ENCODE data around the gene SLX4IP.

SLX4IP gene

DNA sequence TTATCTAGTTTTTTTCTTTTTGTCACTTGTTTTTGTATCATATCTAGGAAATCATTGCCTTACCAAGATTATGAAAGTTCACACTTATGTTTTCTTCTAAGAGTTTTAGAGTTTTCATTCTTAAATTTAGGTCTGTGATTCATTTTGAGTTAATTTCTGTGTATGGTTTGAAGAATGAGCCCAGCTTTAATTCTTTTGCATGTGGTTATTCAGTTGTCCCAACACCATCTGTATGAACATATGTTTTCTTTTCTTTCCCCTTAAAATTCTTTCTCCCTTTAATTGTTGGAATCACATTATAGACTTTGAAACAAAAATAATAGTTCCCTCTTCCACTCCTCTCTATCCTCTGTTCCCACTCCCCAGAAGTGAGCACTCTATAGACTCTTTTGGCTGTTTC is 85.4 kb downstream of the SLX4IP start:
- H3K36me3 ChIP-seq (ENCODE audit: insufficient read depth, low read length) = no peaks in the 10 kb centered on the region
- no peaks in the 10 kb centered on the region for H3K9me3 ChIP-seq (ENCODE audit: control insufficient read depth, insufficient read depth, low read length)
- H3K4me1 ChIP-seq (ENCODE audit: insufficient read depth, low read length) = peaks cover 35% of the 10 kb centered on the region
- H3K9ac ChIP-seq (ENCODE audit: low read depth, low read length) = no peak overlapping the region

DNA sequence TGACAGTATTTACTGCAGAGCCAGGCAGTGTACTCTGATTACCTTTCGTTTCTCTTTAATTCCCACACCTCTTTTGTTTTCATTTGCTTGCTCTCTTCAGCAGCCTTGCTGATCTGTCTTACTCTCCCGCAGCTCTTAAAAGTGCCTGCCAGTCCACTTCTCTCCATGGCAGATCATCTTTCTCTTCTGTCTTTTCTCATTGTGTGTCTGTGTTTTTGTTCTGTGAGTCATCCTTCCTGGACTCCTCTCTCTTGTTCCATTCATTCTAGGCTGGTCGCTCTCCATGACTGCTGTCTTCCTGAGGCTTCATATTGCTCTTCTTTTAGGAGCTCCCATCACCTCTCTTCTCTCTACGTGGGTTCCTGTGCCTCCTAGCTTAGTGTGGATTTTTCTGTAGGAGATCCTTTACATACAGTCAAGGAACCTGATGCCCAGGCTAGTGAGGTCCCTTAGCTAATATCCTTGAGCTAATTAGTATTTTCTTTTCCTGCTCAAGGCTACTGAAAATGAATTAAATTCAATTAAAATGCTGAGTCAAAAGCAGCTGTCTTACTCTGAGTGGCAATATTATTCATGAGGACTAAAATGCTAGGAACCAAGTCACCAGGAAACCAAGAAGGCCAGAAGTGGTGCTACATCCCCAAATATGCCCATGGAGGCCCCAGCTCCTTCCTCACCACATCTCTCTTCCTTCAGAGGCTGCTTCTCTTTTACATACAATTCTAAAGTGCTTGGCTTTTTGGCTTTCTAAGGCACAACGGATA is 86.1 kb downstream of the SLX4IP start:
- Histone ChIP-seq H3K36me3 (ENCODE audit: insufficient read depth, low read length) (no peaks in the 10 kb centered on the region), H3K9me3 (ENCODE audit: control insufficient read depth, insufficient read depth, low read length) (no peaks in the 10 kb centered on the region), H3K9ac (ENCODE audit: low read depth, low read length) (no peak overlapping the region), H3K4me1 (ENCODE audit: insufficient read depth, low read length) (peaks cover 38% of the 10 kb centered on the region)

DNA sequence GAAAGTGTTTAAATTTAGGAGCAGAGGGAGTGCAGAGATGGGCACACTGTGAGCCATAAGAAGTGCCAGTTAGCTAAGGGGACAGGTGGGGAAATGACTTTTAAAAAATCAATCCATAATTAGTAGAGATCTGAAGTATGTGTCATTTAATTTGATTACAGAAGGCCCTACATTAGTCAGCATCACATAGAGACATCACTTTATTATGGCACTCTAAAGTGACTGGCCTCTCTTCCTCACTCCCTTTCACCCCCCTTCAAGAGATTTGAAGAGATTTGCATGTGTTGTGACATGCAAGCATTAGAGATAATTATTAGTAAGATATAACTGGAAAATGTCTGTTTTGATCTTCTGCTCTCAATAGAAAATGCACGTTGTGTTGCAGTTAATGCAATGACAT is 86.7 kb downstream of the SLX4IP start:
- no peaks in the 10 kb centered on the region for H3K9me3 ChIP-seq (ENCODE audit: control insufficient read depth, insufficient read depth, low read length)
- H3K9ac ChIP-seq (ENCODE audit: low read depth, low read length) = no peak overlapping the region
- no peaks in the 10 kb centered on the region for H3K36me3 ChIP-seq (ENCODE audit: insufficient read depth, low read length)
- H3K4me1 ChIP-seq (ENCODE audit: insufficient read depth, low read length) = peaks cover 38% of the 10 kb centered on the region

DNA sequence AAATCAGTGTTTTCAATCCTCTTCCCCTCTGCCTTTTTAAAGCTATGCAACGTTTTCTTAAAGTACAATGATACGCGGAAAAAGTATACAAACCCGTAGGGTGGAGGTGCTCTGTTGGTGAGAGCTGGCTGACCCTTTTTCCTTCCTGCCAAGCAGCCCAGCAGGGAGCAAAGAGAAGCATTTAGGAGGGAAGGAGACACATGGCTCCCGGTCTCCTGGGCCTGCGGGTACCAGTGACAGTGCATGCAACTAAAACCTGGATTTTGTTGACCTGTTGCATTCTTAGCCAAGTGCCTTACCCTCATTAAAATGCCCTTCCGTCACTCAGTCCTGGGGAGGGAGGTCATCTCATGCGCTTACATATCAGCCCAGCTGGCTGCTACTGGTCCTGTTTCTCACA is 87.2 kb downstream of the SLX4IP start:
- Histone ChIP-seq H3K9ac (ENCODE audit: low read depth, low read length) (no peak overlapping the region), H3K36me3 (ENCODE audit: insufficient read depth, low read length) (no peaks in the 10 kb centered on the region), H3K9me3 (ENCODE audit: control insufficient read depth, insufficient read depth, low read length) (no peaks in the 10 kb centered on the region), H3K4me1 (ENCODE audit: insufficient read depth, low read length) (peaks cover 38% of the 10 kb centered on the region)

DNA sequence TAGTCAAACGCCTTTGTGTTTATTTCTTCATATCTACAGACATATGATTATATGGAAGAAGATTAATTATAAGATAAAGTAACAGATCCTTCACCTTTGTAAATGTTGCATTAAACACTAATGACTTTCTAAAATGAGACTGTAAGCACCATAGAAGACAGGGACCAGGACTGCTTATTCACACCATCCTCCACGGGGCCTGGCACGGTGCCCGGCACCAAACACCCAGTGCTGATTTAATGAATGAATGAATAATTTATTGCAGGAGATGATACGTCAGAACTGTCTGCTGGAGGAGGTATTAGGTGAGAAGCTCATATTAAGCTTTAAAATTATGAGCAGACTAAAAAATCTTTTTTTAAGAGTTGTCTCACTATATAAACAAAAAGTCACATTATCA is 88.3 kb downstream of the SLX4IP start:
- H3K36me3 ChIP-seq (ENCODE audit: insufficient read depth, low read length) = no peaks in the 10 kb centered on the region
- no peak overlapping the region for H3K9ac ChIP-seq (ENCODE audit: low read depth, low read length)
- peaks cover 38% of the 10 kb centered on the region for H3K4me1 ChIP-seq (ENCODE audit: insufficient read depth, low read length)
- no peaks in the 10 kb centered on the region for H3K9me3 ChIP-seq (ENCODE audit: control insufficient read depth, insufficient read depth, low read length)

DNA sequence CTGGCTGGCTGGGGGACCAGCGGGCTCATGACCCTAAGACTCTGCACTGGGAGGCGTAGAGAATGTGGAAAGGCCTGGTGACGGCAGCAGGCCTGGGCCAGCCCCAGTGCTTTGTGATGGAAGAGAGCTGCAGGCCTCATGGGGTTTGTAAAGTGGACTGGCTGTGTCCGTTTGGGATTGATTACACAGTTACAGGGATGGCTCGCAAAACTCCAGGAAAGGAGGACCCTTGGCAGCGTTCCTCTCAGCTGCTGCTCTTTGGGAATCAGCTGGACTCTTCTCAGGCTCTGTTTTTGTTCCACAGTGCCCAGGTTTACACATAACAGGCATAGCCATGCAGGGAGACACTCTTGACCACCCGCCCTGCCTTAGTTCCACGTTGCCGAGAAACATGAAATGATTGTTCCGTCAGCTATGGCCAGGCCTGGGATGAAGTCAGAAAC is 89.0 kb downstream of the SLX4IP start:
- Histone ChIP-seq H3K9me3 (ENCODE audit: control insufficient read depth, insufficient read depth, low read length) (no peaks in the 10 kb centered on the region), H3K4me1 (ENCODE audit: insufficient read depth, low read length) (peaks cover 38% of the 10 kb centered on the region), H3K36me3 (ENCODE audit: insufficient read depth, low read length) (no peaks in the 10 kb centered on the region), H3K9ac (ENCODE audit: low read depth, low read length) (no peak overlapping the region)

DNA sequence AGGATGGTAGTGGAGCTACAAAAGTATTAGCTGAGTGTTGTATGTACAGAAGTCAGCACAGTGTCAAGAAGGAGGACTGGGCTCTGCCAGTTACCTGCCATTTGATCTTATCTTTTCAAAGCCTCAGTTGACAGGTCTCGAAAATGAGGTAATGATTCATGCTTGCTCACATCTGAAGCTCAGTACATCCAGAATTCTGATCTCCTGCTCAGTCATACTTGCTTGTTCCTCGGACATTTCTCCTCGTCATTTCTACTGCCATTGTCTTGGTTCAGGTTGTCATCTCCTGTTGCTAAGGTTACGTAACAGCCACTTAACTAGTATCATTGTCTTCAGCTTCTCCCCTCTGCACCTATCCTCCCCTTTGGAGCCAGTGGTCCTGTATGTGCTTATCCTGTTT is 89.5 kb downstream of the SLX4IP start:
- Histone ChIP-seq H3K36me3 (ENCODE audit: insufficient read depth, low read length) (no peaks in the 10 kb centered on the region), H3K9me3 (ENCODE audit: control insufficient read depth, insufficient read depth, low read length) (no peaks in the 10 kb centered on the region), H3K4me1 (ENCODE audit: insufficient read depth, low read length) (peaks cover 38% of the 10 kb centered on the region), H3K9ac (ENCODE audit: low read depth, low read length) (no peak overlapping the region)

DNA sequence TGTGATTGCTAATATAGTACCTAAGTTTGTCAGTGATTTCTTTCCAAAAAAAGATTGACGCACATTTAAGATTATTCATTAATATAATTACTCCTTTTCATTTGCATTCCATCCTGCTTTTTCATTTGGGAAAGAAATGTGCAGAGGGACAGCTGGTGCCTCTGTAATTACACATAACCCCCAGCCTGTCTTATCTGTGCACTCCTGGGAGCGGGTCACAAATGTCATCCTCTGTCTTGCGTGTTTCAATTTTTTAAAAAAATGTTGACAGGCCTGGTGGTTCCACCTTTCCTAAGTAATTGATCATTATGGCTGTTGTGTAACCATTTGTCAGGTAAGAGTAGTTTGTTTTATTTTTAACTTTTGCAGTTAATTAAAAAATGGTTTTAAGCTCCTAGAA is 92.7 kb downstream of the SLX4IP start:
- no peaks in the 10 kb centered on the region for H3K9me3 ChIP-seq (ENCODE audit: control insufficient read depth, insufficient read depth, low read length)
- H3K9ac ChIP-seq (ENCODE audit: low read depth, low read length) = no peak overlapping the region
- peaks cover 19% of the 10 kb centered on the region for H3K4me1 ChIP-seq (ENCODE audit: insufficient read depth, low read length)

DNA sequence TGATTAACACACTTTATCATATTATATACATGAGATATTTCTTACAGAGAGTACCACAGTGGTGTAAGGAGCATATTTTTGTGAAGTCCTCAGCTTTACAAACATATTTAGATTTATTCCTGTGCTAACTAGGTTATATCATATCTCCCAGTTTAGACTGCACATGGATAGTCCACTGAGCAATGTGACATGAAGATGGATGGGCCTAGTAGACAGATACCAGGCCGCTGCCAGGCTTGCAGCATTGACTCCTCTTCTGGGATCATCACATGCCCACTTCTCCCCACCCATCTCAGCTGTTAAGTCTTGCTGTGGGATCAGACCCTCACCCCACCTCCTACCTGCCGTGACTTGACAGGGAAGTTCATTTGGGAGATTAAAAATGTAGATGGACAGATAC is 95.8 kb downstream of the SLX4IP start:
- Histone ChIP-seq H3K9me3 (ENCODE audit: control insufficient read depth, insufficient read depth, low read length) (no peaks in the 10 kb centered on the region), H3K36me3 (ENCODE audit: insufficient read depth, low read length) (no peaks in the 10 kb centered on the region), H3K9ac (ENCODE audit: low read depth, low read length) (no peak overlapping the region), H3K4me1 (ENCODE audit: insufficient read depth, low read length) (no peaks in the 10 kb centered on the region)

More for the DNA sequence above, 92.7 kb downstream of the SLX4IP start:
- H3K36me3 ChIP-seq (ENCODE audit: insufficient read depth, low read length) = no peaks in the 10 kb centered on the region

DNA sequence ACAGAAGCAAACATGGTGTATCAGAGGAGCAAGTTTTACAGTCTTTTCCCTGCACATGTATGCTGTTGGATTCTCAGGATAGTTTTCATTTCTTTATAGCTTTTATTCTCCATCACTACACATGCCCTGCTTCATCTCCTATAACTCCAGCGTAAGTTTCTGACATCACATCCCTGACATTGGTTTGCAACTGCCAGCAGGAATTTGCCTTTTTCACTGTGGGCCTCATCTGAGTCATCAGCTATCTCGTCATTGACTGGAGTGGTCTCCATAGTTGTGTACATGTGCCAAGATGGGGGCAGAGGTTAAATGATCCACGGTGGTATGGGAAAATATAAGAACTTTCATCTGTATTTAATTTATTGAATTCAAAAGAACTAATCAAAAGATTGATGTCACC is 96.7 kb downstream of the SLX4IP start:
- no peak overlapping the region for H3K9ac ChIP-seq (ENCODE audit: low read depth, low read length)

DNA sequence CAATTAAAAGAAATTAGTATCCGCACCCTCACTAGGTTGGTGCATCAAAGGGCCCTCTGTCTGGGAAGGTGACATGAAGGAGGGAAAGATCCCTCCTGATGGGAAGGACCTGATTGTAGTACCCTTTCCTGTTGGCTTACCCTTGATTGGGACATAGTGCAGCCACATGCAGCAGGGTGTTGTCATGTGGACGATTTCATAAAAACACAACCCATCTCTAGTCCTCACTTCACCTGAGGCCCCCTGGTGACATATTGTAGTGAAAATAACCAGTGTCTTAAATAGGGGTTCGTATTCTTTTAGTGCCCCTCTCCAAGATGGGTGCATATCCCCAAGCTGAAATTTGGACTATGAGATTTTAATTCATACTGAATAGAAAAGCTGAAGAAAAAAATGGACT is 97.3 kb downstream of the SLX4IP start:
- Histone ChIP-seq H3K36me3 (ENCODE audit: insufficient read depth, low read length) (no peaks in the 10 kb centered on the region), H3K9ac (ENCODE audit: low read depth, low read length) (no peak overlapping the region), H3K9me3 (ENCODE audit: control insufficient read depth, insufficient read depth, low read length) (no peaks in the 10 kb centered on the region), H3K4me1 (ENCODE audit: insufficient read depth, low read length) (no peaks in the 10 kb centered on the region)

More for the DNA sequence above, 96.7 kb downstream of the SLX4IP start:
- Histone ChIP-seq H3K36me3 (ENCODE audit: insufficient read depth, low read length) (no peaks in the 10 kb centered on the region), H3K9me3 (ENCODE audit: control insufficient read depth, insufficient read depth, low read length) (no peaks in the 10 kb centered on the region), H3K4me1 (ENCODE audit: insufficient read depth, low read length) (no peaks in the 10 kb centered on the region)

DNA sequence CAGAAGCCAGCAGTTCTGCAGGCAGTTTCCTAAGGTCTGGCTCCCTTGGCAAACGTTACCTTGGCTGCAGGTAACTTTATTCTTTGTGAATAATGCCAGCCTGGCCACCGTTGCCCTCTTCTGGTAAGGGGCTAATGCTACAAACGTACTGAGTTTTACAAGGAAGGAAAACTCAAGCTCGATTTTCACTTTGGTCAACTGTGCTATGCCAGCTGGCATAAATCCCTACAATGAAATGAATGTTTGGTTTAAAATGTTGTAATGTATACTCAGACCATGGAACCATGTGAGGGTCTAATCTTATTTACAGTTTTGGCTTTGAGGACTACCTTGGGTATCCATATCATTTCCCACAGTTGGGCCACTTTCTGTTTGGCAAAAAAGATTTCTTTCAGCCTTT is 101.4 kb downstream of the SLX4IP start:
- Histone ChIP-seq H3K36me3 (ENCODE audit: insufficient read depth, low read length) (no peaks in the 10 kb centered on the region), H3K4me1 (ENCODE audit: insufficient read depth, low read length) (peaks cover 12% of the 10 kb centered on the region), H3K9ac (ENCODE audit: low read depth, low read length) (no peak overlapping the region), H3K9me3 (ENCODE audit: control insufficient read depth, insufficient read depth, low read length) (no peaks in the 10 kb centered on the region)

DNA sequence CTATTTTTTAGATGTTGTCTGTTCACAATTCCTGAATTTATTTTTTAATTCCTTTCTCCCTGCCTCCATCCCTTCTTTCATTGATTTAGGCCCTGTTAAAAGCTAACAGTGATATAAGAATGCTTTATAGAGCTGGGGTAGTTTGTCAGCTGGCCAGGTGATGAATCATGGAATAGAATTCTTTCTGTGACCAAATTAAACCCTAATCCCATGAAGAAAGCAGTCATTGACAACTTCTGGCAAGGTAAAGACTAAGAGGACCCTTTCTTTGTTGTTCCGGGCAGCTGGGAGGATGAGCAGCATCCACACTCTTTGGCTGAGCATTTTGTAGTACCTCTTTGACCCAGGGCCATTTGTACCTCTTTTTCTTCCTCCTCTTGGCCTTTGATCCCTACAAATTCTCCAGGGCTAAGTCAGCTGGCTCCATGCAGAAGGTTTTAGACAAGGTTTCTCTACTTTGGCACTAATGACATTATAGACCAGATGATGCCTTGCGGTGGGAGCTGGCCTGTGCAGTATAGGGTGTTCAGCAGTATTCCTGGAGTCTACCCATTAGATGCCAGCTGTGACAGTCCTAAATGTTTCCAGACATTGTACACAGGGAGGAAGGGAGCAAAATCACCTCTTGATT is 102.9 kb downstream of the SLX4IP start:
- no peak overlapping the region for H3K9ac ChIP-seq (ENCODE audit: low read depth, low read length)
- H3K9me3 ChIP-seq (ENCODE audit: control insufficient read depth, insufficient read depth, low read length) = no peaks in the 10 kb centered on the region
- H3K4me1 ChIP-seq (ENCODE audit: insufficient read depth, low read length) = peaks cover 16% of the 10 kb centered on the region
- H3K36me3 ChIP-seq (ENCODE audit: insufficient read depth, low read length) = no peaks in the 10 kb centered on the region

DNA sequence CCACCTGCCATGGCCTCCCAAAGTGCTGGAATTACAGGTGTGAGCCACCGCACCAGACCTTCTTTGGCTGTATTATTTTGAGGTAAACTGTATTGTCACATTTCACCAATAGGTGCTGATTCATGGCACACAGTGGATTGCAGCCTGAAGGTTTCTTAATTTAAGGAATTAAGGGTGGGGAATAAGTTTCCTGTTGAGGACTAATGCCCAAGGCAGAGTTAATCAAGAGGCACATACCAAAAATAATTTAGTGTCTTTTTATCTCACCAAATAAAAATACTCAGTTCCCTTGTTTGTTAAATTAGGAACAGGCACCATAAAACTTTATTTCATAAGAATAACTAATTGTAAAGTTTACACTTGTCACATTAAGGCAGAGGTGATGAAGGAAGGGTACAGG is 103.7 kb downstream of the SLX4IP start:
- H3K9me3 ChIP-seq (ENCODE audit: control insufficient read depth, insufficient read depth, low read length) = no peaks in the 10 kb centered on the region
- peaks cover 16% of the 10 kb centered on the region for H3K4me1 ChIP-seq (ENCODE audit: insufficient read depth, low read length)
- no peaks in the 10 kb centered on the region for H3K36me3 ChIP-seq (ENCODE audit: insufficient read depth, low read length)
- no peak overlapping the region for H3K9ac ChIP-seq (ENCODE audit: low read depth, low read length)

DNA sequence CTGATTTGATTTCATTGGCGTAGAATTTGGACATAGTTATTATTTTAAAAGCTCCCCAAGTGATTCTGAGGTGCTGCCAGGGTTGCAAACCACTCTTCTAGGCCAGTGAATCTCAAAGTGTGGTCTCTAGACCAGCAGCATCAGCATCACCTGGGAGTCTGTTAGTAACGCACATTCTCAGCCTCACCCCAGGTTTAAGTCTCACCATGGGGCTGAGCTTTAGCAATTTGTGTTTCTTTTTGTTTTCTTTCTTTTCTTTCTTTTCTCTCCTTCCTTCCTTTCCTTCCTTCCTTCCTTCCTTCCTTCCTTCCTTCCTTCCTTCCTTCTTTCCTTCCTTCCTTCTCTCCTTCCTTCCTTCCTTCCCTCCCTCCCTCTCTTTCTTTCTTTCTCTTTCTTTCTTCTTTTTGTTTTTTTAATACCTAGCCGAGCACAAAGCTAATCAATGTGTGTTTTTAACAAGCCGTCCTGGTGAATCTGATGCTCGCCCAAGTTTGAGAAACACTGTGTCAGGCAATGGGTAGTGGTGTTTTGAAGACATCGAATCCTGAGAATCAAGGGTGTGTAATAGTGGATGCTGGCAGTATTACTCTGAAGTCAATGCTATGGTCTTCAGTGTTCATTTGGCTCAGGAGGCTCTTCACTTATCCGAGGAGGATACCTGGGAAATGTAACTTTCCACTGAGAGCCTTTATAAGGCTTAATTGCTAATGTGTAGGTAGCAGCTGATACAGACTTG is 104.9 kb downstream of the SLX4IP start:
- Histone ChIP-seq H3K9ac (ENCODE audit: low read depth, low read length) (no peak overlapping the region), H3K36me3 (ENCODE audit: insufficient read depth, low read length) (no peaks in the 10 kb centered on the region), H3K4me1 (ENCODE audit: insufficient read depth, low read length) (peaks cover 16% of the 10 kb centered on the region), H3K9me3 (ENCODE audit: control insufficient read depth, insufficient read depth, low read length) (no peaks in the 10 kb centered on the region)
